ENCODE results near the gene GON7.
"Not testable (repeated sequence)": the region's sequence is repeated elsewhere in the genome, so short reads cannot be mapped to it uniquely, and the experiment has no call there.

GON7 gene

DNA sequence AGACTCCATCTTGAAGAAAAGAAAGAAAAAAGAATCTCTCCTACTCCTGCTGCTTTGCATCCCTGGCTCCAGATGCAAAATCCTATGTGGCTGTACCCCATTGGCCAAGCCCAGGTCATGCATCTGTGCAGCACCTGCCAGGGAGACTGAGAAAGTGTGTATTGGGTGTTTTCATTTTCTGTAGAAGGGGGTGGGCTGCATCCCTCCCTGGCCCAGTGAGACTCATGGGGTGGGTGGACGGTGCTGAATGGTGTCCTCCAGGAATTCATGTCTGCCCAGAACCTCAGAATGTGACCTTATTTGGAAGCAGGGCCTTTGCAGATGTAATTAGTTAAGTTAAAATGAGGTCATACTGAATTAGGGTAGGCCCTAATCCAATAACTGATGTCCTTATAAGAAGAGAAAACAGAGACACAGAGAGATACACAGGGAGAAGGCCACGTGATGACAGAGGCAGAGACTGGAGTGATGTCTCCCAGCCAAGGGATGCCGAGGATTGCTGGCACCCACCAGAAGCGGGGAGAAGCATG, 45.4 kb downstream of the GON7 start:
- intact Hi-C loops (cut with DNase I): no loop called here
- peak in 1 of 10 donors; percentile 17 for DNase-seq

DNA sequence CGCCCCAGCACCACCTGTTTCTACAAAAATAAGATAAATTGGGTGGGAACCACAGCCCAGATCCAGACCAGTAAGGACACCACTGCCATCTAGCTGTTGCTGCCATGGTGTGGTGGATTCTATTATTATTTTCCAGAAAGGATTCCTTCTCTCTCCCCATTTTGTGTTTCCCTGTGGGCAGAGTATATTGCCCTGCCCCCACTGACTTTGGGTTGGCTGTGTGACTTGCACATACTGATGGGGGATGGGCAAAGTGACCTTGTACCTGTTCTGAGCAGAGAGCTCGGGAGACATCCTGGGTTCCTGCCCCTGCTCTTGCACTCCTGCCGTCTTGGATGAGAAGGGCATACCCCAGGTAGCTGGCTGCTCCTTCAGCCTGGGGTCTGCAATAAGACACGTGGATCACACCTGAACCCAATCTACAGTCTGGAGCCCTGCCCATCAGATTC, 46.5 kb downstream of the GON7 start:
- DNase-seq: peak in 1 of 10 donors; percentile 68
- intact Hi-C loops (cut with DNase I): no loop called here

GRCh38 chr14:93159625-93160352, 47.1 kb downstream of the GON7 start:
- DNase-seq: peak in 1 of 10 donors; percentile 48
- intact Hi-C loops (cut with DNase I): not testable (repeated sequence)

DNA sequence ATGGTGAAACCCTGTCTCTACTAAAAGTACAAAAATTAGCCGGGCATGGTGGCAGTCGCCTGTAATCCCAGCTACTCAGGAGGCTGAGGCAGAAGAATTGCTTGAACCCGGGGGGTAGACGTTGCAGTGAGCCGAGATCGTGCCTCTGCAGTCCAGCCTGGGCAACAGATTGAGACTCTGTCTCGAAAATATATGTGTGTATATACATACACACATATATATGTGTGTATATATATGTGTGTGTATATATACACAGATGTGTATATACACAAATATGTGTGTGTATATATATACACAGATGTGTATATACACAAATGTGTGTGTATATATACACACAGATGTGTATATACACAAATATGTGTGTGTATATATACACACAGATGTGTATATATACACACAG, 48.5 kb downstream of the GON7 start:
- intact Hi-C loops (cut with DNase I): not testable (repeated sequence)
- peak in 1 of 10 donors; percentile 38 for DNase-seq

GRCh38 chr14:93156693-93157369, 50.0 kb downstream of the GON7 start:
- DNase-seq: peak in 2 of 10 donors; percentile 25 to 41
- intact Hi-C loops (cut with DNase I): no loop called here

DNA sequence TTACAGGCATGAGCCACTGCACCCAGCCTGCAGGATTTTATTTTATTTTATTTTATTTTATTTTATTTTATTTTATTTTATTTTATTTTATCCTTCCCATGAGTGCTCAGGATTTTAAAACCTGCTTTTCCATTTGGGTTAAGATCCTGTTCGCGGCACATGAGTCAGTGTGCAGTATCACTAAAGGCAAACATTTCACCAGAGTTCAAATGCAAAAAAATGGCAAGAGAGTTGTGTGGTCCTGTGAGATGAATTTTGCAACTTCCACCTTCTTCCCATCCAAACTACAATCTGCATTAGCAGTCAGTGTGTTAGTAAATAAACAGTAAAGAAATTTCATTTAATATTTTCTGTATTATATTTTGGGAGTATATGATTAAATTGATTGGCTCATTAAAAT, 51.2 kb downstream of the GON7 start:
- DNase-seq: no peak
- intact Hi-C loops (cut with DNase I): no loop called here

DNA sequence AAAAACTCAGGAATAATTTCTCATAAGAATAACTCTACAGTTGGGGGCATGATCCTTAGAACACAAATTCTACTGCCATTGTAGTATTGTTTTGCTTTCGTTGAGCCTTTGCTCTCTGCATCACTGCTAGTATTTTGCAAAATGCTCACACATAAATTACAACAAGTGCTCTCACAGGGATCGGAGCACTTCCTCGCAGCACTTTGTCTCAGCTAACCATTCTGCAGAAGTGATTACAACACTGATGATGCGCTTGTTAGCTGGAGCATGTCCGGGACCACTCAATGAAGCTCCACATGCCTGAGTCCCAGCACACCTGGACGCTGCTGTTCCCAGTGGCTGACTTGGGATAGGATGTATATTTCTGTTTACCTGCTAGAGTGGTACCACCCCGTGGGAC, 53.7 kb downstream of the GON7 start:
- peak in 1 of 10 donors; percentile 15 for DNase-seq
- intact Hi-C loops (cut with DNase I): no loop called here

Measured in posterior cingulate gyrus (tissue), 11 donors.